Prostate gland (tissue), 2 donors: ENCODE measurements around the gene QSOX1. TPM values are rescaled to one million over a fixed set of nuclear protein-coding genes. Genes with fewer than 3 reads are reported as not detected.

Source experiments
- DNase-seq: peaks from one replicate; pipeline ENCODE4 v3.0.0-alpha.2; 2019; ENCODE audit warnings: low spot score
- H3K27ac ChIP-seq, 2 donors: fragments of 200-600 bp; sonication (generic); 2 replicates each; pipeline ENCODE4 v1.5.1; 2017 to 2019
- H3K27me3 ChIP-seq: fragments of 200-600 bp; sonication (generic); replicated peaks from 2 replicates; pipeline ENCODE4 v1.5.1; 2019; ENCODE audit not compliant: insufficient read depth
- H3K36me3 ChIP-seq, 2 donors: fragments of 200-600 bp; sonication (generic); 1 replicate in 1 of 2; 2 replicates in 1 of 2; pipeline versions ENCODE4 v1.5.1 to v1.8.1; 2017 to 2019
- H3K4me1 ChIP-seq: fragments of 200-600 bp; sonication (generic); replicated peaks from 2 replicates; pipeline ENCODE4 v1.5.1; 2019
- H3K4me3 ChIP-seq, 2 donors: fragments of 200-600 bp; sonication (generic); 2 replicates each; pipeline ENCODE4 v1.5.1; 2017 to 2019
- H3K9me3 ChIP-seq: fragments of 200-600 bp; sonication (generic); 2 replicates; pipeline ENCODE4 v1.5.1; 2017
- POLR2A ChIP-seq: fragments of 450-650 bp; IDR thresholded peaks from one replicate; pipeline ENCODE4 v1.6.1; 2016; ENCODE audit warnings: antibody characterized with exemption, mild to moderate bottlenecking
- POLR2AphosphoS5 ChIP-seq: sonication (generic); formaldehyde crosslinking; IDR thresholded peaks from one replicate; pipeline ENCODE4 v1.6.1; 2017; ENCODE audit warnings: antibody characterized with exemption
- WGBS: methylation state at CpG from one replicate; pipeline ENCODE4 v1.1.5; 2018; 5-methylcytosine and 5-hydroxymethylcytosine counted together
- intact Hi-C: fragments of 100-400 bp; cut with DNase I; formaldehyde crosslinking; loops from one replicate; pipeline ENCODE4 v1.14.2; 2022
- total RNA-seq, 2 donors: library from RNA; depleted of rRNA; stranded (reverse); fragments of >200 nt; gene quantifications; one replicate each; pipeline ENCODE4 v1.1.0, GENCODE V29; 2016
- TF ChIP-seq, protein P1 (sequence below), 4 experiments: fragments of 200-600 bp in 2 of 4; fragments of 450-650 bp in 2 of 4; sonication (generic) in 2 of 4; IDR thresholded peaks; 1 replicate in 3 of 4; 2 replicates in 1 of 4; pipeline ENCODE4 v1.5.1; 2016 to 2019; ENCODE audit warnings: antibody characterized with exemption in 4 of 4, mild to moderate bottlenecking in 2 of 4, moderate library complexity in 2 of 4

QSOX1 gene
- total RNA-seq, 2 donors from 2014 or later: 77.3 to 471 TPM

DNA sequence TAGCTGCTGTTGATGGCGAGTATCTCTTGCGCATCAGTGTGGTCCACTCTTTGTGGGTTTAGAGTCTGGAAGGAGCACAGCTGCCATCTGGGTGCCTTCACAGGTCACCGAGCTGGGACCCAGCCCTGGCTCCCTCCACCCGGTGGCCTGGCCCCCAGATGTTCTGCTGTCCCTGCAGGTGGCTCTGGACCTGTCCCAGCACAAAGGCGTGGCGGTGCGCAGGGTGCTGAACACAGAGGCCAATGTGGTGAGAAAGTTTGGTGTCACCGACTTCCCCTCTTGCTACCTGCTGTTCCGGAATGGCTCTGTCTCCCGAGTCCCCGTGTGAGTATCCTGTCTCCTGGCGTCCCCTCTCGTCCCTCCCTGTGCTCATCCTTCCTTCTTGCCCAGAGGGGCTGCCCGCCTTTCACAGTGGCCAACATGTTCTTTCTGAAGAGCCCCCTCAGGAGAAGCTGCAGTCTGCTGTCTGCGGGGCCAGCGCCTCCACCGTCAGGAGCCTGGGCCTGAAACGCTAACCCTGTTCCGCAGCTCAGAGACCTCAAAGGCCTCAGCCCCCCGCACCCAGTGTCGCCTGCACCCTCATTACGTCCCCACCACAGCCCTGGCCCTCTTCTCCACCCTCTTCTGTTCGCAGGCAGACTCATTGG is 27.4 kb downstream of the QSOX1 start:
- 87% methylated on average over 23 of the region's 23 CpGs for WGBS
- Histone ChIP-seq H3K27ac (no peak overlapping the region), H3K4me1 (no peaks in the 10 kb centered on the region), H3K36me3 (peaks cover 0 to 6% of the 10 kb centered on the region in 2 donors), H3K4me3 (no peak overlapping the region), H3K9me3 (no peaks in the 10 kb centered on the region), H3K27me3 (no peaks in the 10 kb centered on the region)
- TF ChIP-seq POLR2AphosphoS5 (no peak), POLR2A (no peak)
- TF ChIP-seq, protein P1, sequence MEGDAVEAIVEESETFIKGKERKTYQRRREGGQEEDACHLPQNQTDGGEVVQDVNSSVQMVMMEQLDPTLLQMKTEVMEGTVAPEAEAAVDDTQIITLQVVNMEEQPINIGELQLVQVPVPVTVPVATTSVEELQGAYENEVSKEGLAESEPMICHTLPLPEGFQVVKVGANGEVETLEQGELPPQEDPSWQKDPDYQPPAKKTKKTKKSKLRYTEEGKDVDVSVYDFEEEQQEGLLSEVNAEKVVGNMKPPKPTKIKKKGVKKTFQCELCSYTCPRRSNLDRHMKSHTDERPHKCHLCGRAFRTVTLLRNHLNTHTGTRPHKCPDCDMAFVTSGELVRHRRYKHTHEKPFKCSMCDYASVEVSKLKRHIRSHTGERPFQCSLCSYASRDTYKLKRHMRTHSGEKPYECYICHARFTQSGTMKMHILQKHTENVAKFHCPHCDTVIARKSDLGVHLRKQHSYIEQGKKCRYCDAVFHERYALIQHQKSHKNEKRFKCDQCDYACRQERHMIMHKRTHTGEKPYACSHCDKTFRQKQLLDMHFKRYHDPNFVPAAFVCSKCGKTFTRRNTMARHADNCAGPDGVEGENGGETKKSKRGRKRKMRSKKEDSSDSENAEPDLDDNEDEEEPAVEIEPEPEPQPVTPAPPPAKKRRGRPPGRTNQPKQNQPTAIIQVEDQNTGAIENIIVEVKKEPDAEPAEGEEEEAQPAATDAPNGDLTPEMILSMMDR (IDR thresholded peaks at IDR 0.05): no peak
- no peak for DNase-seq
- intact Hi-C loops: no loop called here

DNA sequence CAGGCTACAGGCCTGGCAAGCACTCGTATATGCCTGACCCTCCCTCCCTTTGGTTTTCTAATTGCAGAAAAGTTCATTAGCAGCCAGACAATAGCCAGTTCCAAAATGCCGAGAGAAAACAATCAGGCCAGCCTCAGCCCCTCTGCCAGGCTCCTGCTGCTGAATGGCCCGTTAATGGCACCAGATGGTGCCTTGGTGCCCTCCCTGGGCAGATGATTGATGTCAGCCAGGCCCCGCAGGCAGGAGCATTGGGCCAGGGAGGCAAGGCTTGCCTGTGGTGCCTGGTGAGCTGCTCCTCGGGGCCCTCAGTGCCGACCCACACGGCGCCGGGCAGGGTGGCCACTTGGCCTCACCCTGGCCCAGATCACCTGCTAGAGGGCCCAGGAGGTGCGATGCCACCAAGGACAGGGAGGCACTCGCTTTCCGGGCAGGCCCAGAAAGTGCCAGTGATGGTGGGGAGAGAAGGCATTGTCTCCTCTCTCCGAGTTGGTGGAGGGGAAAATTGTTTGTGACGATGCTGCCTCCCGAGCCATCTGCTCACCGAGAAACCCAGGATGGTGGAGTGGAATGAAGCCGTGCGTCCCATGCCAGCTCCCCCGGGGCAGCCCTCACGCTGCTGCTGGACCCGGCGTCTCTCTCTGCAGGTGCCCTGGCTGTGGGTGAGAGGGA is 28.1 kb downstream of the QSOX1 start:
- peaks cover 0 to 6% of the 10 kb centered on the region in 2 donors for H3K36me3 ChIP-seq
- no peak for DNase-seq
- no peaks in the 10 kb centered on the region for H3K9me3 ChIP-seq
- intact Hi-C loops: no loop called here
- WGBS: 88% methylated on average over 21 of the region's 22 CpGs
- H3K4me3 ChIP-seq: no peak overlapping the region
- no peaks in the 10 kb centered on the region for H3K4me1 ChIP-seq
- TF ChIP-seq POLR2A: no peak
- TF ChIP-seq, protein P1 (IDR thresholded peaks at IDR 0.05): no peak
- no peak for TF ChIP-seq POLR2AphosphoS5
- H3K27me3 ChIP-seq: no peaks in the 10 kb centered on the region
- no peak overlapping the region for H3K27ac ChIP-seq

DNA sequence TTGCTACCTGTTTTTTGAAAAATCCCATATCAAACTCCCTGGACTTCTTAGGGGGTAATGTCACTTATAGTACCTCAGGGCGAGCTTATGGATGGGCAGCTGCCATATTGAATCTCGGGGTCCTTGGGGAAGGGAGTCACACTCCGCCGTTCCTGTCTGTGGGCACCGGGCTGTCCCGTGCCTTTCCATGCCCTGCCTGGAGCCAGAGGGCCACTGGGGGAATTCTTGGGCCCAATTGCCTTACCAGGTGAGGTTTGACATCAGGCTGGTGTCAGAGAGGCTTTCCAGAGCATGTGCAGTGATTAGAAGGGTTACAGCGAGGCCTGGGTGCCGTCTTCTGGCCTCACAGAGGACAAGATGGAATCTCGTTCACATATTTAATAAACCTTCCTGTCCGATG is 28.8 kb downstream of the QSOX1 start:
- no peak overlapping the region for H3K27ac ChIP-seq
- intact Hi-C loops: no loop called here
- peaks cover 0 to 6% of the 10 kb centered on the region in 2 donors for H3K36me3 ChIP-seq
- DNase-seq: no peak
- no peaks in the 10 kb centered on the region for H3K9me3 ChIP-seq
- no peaks in the 10 kb centered on the region for H3K27me3 ChIP-seq
- WGBS: 95% methylated on average over 10 of the region's 10 CpGs
- TF ChIP-seq POLR2A (no peak), POLR2AphosphoS5 (no peak)
- TF ChIP-seq, protein P1 (IDR thresholded peaks at IDR 0.05): no peak
- H3K4me1 ChIP-seq: no peaks in the 10 kb centered on the region
- H3K4me3 ChIP-seq: no peak overlapping the region

DNA sequence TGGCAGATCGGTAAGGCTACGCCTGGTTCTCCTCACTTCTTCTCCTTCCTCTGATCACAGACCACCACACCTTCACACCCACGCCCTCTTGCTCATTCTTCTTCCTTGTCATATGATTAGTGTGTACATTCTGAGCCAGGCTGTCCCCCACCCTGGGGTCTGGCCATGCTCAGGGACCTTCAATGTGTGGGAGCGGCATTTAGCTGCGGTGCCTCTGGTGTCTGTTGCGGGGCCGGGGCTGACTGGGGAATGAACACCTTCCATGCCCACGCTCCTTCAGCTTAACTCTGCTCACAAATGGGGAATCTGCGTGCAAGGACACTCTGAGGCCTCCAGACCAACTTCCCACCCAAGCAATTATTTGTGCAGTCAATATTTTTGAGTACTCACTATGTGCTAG is 29.4 kb downstream of the QSOX1 start:
- Histone ChIP-seq H3K36me3 (peaks cover 0 to 6% of the 10 kb centered on the region in 2 donors), H3K4me3 (no peak overlapping the region), H3K9me3 (no peaks in the 10 kb centered on the region), H3K27me3 (no peaks in the 10 kb centered on the region), H3K4me1 (no peaks in the 10 kb centered on the region), H3K27ac (no peak overlapping the region)
- TF ChIP-seq, protein P1 (IDR thresholded peaks at IDR 0.05): no peak
- TF ChIP-seq POLR2A: no peak
- TF ChIP-seq POLR2AphosphoS5: no peak
- WGBS: 95% methylated on average over 9 of the region's 9 CpGs
- intact Hi-C loops: no loop called here
- DNase-seq: no peak

DNA sequence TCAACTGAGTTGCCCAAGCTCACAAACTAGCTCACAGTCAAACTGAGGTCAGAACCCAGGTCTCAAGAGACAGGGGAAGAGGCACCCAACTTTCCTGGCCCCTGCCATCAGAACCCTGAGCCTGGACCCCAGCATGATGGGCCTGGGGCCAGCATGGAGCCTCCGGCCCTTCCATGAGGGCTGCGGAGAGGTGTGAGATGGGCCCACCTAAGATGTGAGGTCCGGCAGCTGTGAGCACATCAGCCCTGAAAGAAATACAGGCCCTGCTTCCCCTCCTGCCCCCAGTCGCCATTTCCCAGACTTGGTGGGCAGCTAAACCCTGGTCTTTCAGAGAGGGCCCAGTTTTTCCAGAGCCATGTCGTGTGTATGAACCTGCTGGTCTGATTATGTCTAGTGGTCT is 30.6 kb downstream of the QSOX1 start:
- Histone ChIP-seq H3K9me3 (no peaks in the 10 kb centered on the region), H3K27ac (no peak overlapping the region), H3K27me3 (no peaks in the 10 kb centered on the region), H3K4me3 (no peak overlapping the region), H3K36me3 (peaks cover 0 to 6% of the 10 kb centered on the region in 2 donors), H3K4me1 (no peaks in the 10 kb centered on the region)
- 76% methylated on average over 5 of the region's 5 CpGs for WGBS
- TF ChIP-seq, protein P1 (IDR thresholded peaks at IDR 0.05): no peak
- TF ChIP-seq POLR2A (no peak), POLR2AphosphoS5 (no peak)
- DNase-seq: no peak
- intact Hi-C loops: loop anchor here (5.0 kb wide), 1 partner anchor 297 kb away; no protein-coding TSS in a partner anchor
